GM12892 (cell line): Measurements from ENCODE around the gene RNF4.

Source experiments
- POLR2A ChIP-seq: IDR thresholded peaks from 2 replicates; pipeline ENCODE4 v1.6.1; 2011; ENCODE audit warnings: low read depth, low read length, control low read depth
- POLR2AphosphoS5 ChIP-seq: IDR thresholded peaks from 2 replicates; pipeline ENCODE4 v1.6.1; 2011; ENCODE audit warnings: low read depth, low read length, control low read depth
- TAF1 ChIP-seq: IDR thresholded peaks from 2 replicates; pipeline ENCODE4 v1.6.1; 2011; ENCODE audit warnings: low read depth, mild to moderate bottlenecking, control low read depth, low read length, borderline replicate concordance

DNA sequence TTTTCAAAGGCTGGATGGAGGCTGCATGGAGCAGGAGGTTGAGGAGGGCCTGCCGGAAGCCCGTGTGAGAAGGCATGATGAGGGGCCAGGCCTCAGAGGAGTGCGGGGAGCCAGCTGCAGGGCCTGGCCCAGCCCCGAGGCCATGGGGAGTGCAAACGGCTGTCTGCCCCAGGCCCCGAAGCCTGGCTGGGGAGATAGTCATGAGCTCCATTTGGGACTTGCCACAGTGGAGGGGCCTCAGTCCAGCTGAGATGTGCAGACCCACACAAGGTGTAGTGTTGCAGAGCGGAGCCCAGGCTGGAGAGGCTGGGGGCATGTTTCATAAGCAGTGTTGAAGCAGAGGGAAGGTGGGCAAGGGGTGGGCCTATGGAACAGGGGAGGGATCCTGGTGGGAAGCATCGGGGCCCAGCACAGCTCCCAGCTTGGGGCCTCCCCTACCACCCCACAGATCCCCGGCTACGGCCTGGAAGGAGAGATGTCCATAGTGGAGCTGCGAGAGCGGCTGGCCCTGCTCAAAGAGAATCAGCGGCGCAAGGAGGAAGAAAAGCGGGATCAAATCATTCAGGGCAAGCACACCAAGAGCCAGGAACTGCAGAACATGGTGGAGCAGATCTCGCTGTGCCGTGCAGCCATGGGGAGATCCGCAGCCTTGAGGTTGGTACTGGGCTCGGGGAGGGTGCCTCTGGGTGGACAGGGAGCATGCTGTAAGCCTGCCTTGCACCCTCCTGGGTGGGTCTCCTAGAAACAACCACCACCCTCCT is 9.1 kb upstream of the RNF4 start:
- TF ChIP-seq POLR2AphosphoS5 (no peak), POLR2A (no peak), TAF1 (no peak)
